ENCODE results near the gene SPACA1.
"Not testable (repeated sequence)": the region's sequence is repeated elsewhere in the genome, so short reads cannot be mapped to it uniquely, and the experiment has no call there.

The SPACA1 gene

DNA sequence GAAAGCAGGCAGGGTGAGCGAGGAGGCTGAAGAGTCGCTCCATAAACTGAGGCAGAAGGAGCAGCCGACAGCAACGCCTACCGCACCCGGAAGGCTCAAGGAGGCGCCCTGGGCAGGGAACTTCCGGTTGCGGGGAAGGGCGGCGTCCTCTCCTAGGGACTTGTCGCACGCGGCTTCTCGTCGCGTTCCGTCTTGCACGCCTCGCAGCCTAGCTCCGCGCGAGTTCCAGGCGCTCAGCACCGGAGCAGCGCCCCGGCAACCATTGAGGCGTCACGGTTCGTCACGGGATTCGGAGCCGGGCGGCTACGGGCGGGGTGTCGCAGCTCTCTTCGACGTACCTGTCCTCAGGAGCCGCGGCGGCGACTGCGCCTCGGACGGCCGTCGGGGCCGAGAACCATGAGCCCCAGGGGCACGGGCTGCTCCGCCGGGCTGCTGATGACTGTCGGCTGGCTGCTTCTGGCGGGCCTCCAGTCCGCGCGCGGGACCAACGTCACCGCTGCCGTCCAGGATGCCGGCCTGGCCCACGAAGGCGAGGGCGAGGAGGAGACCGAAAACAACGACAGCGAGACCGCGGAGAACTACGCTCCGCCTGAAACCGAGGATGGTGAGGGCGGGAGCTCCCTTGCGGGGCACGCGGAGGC is at the start of gene SPACA1:
SPACA1 (plus strand) TSS at position 332 of the 641 bp plus-strand sequence; CDS start at position 397, 65 bp downstream.
- no peak for DNase-seq

DNA sequence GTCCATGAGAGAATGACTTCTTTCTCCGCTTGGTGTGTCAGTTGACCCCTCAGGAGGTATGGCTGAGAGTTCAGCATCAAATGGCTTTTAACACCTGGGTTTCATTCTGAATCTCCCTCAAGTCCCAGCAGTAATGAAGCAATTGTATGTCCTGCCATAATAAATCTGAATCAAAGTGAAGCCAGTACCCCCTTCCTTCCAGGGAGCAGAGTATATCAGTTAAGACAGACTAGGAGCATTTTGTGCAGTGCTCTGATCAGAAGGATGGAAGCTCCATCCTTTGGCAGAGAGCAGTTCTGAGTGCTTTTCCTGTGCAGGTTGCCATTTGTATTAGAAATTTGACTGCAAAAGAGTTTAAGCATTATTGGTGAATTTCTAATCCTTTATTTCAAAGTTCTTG is 46.9 kb upstream of the SPACA1 start:
- DNase-seq = no peak

DNA sequence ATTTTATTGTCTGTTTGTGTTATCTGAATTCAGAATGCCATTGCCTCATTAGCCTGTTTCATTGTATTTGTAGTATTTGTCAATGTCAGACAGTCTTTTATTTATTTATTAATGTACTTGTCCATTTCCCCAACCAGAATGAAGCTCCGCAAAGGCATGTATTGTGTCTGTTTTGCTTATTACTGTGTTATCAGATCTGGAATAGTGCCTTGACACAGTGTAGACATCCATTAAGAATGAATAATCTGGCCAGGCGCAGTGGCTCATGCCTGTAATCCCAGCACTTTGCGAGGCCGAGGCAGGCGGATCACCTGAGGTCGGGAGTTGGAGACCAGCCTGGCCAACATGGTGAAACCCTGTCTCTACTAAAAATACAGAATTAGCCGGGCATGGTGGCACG is 46.4 kb upstream of the SPACA1 start:
- not testable (repeated sequence) for DNase-seq

DNA sequence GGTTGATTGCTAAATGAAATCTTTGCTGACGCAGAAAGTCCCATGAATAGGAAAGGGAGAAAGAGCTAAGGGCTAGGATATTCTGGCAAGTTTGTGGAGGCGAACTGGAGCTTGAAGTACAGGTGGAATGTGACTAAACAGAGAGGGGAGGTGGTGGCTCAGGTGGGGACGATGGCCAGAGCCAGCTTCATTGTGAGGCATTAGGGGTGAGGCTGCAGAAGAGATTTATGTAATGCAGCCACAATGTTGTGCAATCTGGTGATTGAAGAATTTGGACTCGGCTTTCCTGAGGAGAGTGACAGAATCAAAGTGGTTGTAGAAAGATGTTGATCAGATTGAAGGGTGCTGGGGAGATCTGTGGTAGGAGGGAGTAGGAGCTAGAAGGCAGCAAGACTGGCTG is 42.9 kb upstream of the SPACA1 start:
- no peak for DNase-seq

DNA sequence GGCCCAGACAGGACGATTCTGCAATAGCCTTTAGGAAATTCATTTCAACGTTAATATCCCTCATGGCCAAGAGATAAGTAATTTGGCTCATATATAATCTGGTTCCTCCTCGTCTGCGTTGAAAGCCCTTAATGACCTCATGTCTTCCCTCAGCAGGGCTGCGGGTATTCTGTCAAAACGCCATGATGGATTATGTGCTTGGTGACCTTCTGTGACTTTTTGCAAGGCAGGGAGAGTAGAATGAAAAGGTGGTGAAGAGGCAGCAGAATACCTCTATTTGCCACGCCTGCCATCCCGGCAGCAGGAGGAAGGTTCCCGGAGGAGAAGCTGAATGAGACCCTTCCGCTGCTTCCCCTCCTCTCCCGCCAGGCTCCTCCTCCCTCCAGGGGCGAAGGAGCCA is 41.1 kb upstream of the SPACA1 start:
- no peak for DNase-seq

GRCh38 chr6:88008411-88008810 is 39.2 kb upstream of the SPACA1 start:
- no peak for DNase-seq

GRCh38 chr6:88008831-88009231 is 38.8 kb upstream of the SPACA1 start:
- no peak for DNase-seq

GRCh38 chr6:88013015-88013414 is 34.6 kb upstream of the SPACA1 start:
- no peak for DNase-seq

DNA sequence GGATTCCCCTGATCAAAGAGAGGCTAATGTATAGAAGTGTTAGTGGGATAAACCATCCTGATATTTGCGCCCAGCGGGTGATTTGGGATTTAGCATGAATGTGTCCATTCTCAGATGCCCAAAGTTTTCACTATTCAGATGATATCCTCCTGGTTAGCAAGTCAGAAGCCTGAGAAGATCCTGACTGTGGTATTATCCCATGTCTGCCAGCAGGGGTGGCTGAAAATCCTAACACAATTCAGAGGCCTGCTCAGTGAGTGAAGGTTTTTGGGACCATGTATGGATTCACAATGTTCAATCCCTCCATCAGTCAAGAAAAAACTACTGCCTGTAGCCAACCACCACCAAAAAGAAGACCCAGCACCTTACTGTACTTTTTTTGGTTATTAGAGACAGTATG is 34.1 kb upstream of the SPACA1 start:
- DNase-seq = no peak

GRCh38 chr6:88020439-88020838 is 27.2 kb upstream of the SPACA1 start:
- DNase-seq = no peak

GRCh38 chr6:88024696-88025095 is 22.9 kb upstream of the SPACA1 start:
- DNase-seq = no peak

DNA sequence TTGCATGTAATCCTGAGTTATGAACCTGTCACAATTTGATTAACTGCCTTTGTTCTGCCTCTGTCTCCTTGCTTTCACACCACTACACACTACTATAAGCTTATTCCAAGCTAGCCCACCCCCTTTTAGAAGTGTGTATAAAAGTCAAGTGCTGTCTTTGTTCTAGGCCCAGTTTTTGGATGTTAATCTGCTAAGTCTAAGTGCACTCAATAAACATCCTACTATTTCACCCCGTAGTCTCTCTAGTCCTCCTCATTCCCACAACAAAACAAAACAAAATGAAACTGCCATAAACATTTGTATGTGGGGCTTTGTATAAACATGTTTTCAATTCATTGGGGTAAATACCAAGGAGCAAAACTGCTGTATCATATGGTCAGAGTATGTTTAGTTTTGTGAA is 16.1 kb upstream of the SPACA1 start:
- DNase-seq = no peak

DNA sequence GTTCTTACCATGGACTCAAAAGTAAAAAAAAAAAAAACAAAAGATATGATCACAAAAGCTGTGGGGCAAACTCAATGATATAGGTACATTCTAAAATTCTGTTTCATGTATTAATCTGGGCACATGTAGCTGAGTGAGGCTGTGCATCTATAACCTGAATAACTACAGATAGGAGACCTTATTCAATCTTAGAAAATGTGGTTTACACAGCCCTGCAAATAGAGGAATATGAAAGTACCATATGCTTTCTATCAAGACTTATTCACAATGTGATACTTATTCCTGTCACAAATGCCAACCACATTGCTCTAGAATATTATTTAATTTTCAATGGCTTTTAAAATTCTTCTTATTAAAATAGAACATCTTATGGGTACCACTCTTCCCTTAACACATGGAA is 3.1 kb upstream of the SPACA1 start:
- no peak for DNase-seq

GRCh38 chr6:88045521-88046136 is 2.0 kb upstream of the SPACA1 start:
- no peak for DNase-seq

DNA sequence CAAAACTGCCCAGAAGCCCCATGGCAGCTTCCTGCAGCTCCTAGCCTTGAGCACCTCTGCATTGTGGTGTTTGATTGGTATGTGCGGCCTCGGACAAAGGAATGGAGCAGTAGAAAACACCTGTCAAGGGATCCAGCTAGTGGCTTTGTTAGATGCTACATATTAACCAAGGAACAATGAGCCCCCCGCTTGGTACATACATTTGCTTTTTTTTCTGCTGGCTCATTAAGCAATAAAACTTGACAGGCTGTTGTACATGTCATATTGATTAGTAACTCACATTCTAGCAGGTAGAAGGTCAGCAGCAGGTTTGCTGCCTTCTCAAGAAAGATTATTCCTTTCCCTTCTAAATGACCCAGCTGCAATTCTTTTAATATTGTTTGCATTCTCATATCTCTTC is 937 bp downstream of the SPACA1 start:
- no peak for DNase-seq

DNA sequence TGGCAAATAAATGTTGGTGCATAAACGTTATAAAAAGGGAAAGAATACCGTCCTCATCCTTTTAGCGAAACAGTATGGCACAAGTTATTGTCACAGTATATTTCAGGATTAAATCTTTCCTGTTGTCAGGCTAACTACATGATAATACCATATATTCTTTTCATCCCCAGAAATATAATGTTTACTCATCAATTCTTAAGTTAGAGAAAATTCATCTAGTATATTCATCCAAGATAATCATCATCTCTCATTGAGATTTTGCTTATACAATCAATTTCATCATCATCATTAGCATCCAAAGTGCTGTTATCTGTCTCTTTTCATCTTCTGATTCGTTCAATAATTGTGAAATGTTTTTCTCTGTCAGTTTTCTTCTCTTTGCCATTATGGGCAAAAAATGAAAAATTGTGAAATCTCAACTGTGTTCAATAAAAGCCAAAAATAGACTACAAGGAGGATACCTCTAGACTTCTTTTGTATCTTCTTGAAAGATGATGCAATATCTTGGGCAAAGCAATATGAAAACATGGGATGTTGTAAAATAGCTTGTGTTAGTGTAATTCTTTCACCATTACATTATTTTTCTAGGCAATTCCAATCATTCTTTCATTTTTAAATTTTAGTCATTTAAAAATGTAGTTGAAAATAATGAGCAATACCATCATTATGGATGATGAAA is 2.6 kb downstream of the SPACA1 start:
- DNase-seq = no peak

DNA sequence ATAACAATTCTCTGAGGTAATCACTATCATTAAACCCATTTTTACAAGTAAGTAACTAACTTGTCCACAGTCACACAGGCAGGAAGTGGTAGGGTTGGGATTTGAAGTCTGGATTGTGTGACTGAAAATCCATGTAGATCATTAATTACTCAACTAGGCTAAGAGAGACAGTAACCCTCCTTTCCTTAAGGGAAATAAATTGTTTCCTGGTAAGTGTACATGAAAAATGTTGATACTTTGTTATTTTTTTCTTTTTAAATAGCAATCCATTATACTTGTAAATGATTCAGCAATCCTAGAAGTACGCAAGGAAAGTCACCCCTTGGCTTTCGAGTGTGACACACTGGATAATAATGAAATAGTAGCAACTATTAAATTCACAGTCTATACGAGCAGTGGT is 11.6 kb downstream of the SPACA1 start:
- no peak for DNase-seq

DNA sequence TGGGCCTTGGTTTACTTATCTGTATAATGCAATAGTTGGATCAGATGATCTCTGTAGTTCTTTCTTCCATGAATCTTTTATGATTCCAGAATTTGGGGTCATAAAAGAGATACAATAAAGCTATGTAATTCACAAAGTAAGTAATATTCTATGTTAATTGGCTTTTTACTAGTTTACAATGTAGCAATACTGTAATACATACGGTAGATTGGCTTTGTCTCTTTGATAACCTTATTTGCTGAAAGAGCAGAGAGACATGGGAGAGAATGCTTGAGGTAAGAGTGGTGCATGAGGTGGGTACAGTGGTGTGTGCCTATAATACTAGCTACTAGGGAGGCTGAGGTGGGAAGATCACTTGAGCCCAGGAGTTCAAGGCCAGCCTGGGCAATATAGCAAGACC is 14.7 kb downstream of the SPACA1 start:
- DNase-seq = no peak

DNA sequence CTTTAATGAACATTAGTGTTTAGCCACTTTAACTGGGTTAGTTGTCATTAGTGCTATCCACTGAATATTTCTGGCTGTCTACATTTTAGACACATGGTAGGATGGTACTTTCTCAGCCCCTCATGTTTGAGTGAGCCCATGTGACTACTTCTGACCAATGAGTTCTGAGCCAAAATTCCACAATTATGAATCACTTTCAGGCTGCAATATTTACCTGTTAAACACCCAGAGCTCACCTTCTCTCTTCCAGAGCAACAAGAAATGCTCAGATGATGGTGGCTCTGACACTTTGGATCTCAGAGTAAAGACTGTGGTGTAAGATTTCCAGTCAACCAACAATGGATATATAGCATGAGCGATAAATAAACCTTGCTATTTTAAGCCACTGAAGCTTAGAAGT is 24.8 kb downstream of the SPACA1 start:
- DNase-seq = no peak

DNA sequence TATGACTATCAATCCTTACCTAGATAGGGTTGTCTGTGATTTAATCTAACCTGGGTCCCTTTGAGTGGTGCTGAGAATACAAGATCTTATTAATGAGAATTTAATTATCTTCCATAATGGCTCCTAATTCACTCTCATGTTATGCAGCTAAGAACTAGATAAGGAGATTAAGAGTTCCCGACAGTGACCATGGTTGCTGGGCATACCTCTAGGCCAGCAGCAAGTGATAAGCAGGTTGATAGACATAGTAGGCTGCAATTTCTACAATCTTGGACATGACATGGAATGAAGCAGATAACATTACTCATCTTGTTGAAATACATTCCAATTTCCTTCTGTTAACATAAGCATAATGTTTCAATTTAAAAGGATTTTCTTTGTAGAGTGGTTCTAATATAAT is 27.1 kb downstream of the SPACA1 start:
- DNase-seq = no peak

- DNase-seq = no peak
Measured at GRCh38 chr6:88077305-88077704, 29.7 kb downstream of the SPACA1 start.

GRCh38 chr6:88086792-88087191 is 39.2 kb downstream of the SPACA1 start:
- DNase-seq = no peak

DNA sequence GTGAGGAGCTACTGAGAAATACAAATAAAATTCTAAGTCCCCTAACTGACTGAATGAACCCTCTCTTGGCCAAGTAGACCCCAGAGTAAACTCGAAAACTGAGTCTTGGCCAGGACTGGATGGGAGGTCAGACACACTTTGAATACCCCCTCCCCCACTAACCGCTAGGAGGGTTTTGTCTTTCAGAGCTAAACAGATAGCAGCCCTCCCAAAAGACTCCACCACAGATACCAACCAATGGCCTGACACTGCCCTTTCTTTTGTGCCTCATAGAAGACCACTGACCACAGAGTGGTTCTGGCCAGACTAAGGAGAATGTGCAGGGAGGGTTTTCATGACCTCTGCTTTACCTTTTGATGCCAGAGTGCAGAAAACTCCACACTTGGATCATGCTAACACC is 42.1 kb downstream of the SPACA1 start:
- no peak for DNase-seq

GRCh38 chr6:88105741-88106340 is 58.2 kb downstream of the SPACA1 start:
- no peak for DNase-seq
